ENCODE measurements around the gene KCNT1. TPM values are rescaled to one million over a fixed set of nuclear protein-coding genes. Genes with fewer than 3 reads are reported as not detected.

Gene KCNT1
- total and polyA plus RNA-seq, 10 of the 15 experiments (the other 5 are each of a cell fraction or from before 2014, with no cell fraction given) = not detected

- no peaks in the 10 kb centered on the region for H3K36me3 ChIP-seq (ENCODE audit: control insufficient read depth in 2 of 2, insufficient read depth in 2 of 2, low read length in 1 of 2)
- H3K4me1 ChIP-seq (ENCODE audit: control insufficient read depth, insufficient read depth, low read length) = no peaks in the 10 kb centered on the region
- in situ Hi-C loops (cut with MboI) (no loop called here), intact Hi-C loops (cut with micrococcal nuclease; ENCODE audit: unreplicated experiment) (no loop called here)
- H3K4me2 ChIP-seq (ENCODE audit: control insufficient read depth, insufficient read depth) = no peak overlapping the region
- no peaks in the 10 kb centered on the region for H3K9me3 ChIP-seq (replicated peaks; ENCODE audit: control insufficient read depth, insufficient read depth, low read length)
- H3K79me2 ChIP-seq (ENCODE audit: control insufficient read depth, insufficient read depth, low read length) = no peaks in the 10 kb centered on the region
- H3K27ac ChIP-seq (ENCODE audit: control insufficient read depth, insufficient read depth) = no peak overlapping the region
- ChIA-PET RAD21 (ENCODE audit: unreplicated experiment) (no interaction called here), CTCF (no interaction called here), SMC1A (ENCODE audit: uncharacterized antibody, unreplicated experiment) (no interaction called here), POLR2A (no interaction called here)
- H3K4me3 ChIP-seq = no peak overlapping the region
- TF ChIP-seq CUX1 (IDR thresholded peaks at IDR 0.05; ENCODE audit: insufficient replicate concordance, low read depth, low read length) (no peak), MYB (IDR thresholded peaks at IDR 0.05; ENCODE audit: borderline replicate concordance, low read depth, low read length) (no peak), GATAD2B (conservative IDR thresholded peaks at IDR 0.05; ENCODE audit: low read depth) (no peak), RFX5 (IDR thresholded peaks at IDR 0.05; ENCODE audit: low read depth, low read length) (no peak), SUPT20H (IDR thresholded peaks at IDR 0.05; ENCODE audit: borderline replicate concordance, control insufficient read depth, low read depth, low read length) (no peak), ZNF384 (IDR thresholded peaks at IDR 0.05; ENCODE audit: borderline replicate concordance, low read depth, low read length) (no peak), ZBTB4 (CRISPR knock-in tag; IDR thresholded peaks at IDR 0.05) (no peak), CHD1 (IDR thresholded peaks at IDR 0.05; ENCODE audit: low read depth, low read length) (no peak), JUND (IDR thresholded peaks at IDR 0.05; ENCODE audit: low read depth, low read length) (no peak), RAD51 (IDR thresholded peaks at IDR 0.05) (no peak), ZNF207 (IDR thresholded peaks at IDR 0.05; ENCODE audit: borderline replicate concordance) (no peak), CBX3 (IDR thresholded peaks at IDR 0.05; ENCODE audit: borderline replicate concordance, low read depth) (no peak), NKRF (conservative IDR thresholded peaks at IDR 0.05) (no peak), RB1 (IDR thresholded peaks at IDR 0.05; ENCODE audit: borderline replicate concordance) (no peak), RCOR1 (conservative IDR thresholded peaks at IDR 0.05; ENCODE audit: low read depth, low read length) (no peak)
- no peaks in the 10 kb centered on the region for H3K27me3 ChIP-seq (replicated peaks in 1 of 2; ENCODE audit: control insufficient read depth in 2 of 2, insufficient read depth in 2 of 2, low read length in 1 of 2)
- no peak for FAIRE-seq
- DNase-seq (ENCODE audit: low read depth, low spot score) = no peak
- BruUV-seq (replicated peaks) = no TSS peak
- no peak overlapping the region for H3K9ac ChIP-seq (ENCODE audit: control insufficient read depth, insufficient read depth, low read length)
- no peak for ATAC-seq
- H2AFZ ChIP-seq (ENCODE audit: control insufficient read depth, low read depth, low read length) = no peak overlapping the region
- H4K20me1 ChIP-seq (ENCODE audit: control insufficient read depth, insufficient read depth) = no peaks in the 10 kb centered on the region
- 36% methylated on average over 16 of the region's 16 CpGs for WGBS (ENCODE audit: insufficient coverage, insufficient replicate concordance, low lambda C conversion rate, missing lambda C conversion rate)
Measured at GRCh38 chr9:135780086-135780485, 78.1 kb downstream of the KCNT1 start.

Measured in GM12878 (cell line).